ENCODE data around the gene DKKL1. TPM values are rescaled to one million over a fixed set of nuclear protein-coding genes. Genes with fewer than 3 reads are reported as not detected.

Gene DKKL1
- total RNA-seq, 1 donor from 2014 or later, result 0.58 TPM

DNA sequence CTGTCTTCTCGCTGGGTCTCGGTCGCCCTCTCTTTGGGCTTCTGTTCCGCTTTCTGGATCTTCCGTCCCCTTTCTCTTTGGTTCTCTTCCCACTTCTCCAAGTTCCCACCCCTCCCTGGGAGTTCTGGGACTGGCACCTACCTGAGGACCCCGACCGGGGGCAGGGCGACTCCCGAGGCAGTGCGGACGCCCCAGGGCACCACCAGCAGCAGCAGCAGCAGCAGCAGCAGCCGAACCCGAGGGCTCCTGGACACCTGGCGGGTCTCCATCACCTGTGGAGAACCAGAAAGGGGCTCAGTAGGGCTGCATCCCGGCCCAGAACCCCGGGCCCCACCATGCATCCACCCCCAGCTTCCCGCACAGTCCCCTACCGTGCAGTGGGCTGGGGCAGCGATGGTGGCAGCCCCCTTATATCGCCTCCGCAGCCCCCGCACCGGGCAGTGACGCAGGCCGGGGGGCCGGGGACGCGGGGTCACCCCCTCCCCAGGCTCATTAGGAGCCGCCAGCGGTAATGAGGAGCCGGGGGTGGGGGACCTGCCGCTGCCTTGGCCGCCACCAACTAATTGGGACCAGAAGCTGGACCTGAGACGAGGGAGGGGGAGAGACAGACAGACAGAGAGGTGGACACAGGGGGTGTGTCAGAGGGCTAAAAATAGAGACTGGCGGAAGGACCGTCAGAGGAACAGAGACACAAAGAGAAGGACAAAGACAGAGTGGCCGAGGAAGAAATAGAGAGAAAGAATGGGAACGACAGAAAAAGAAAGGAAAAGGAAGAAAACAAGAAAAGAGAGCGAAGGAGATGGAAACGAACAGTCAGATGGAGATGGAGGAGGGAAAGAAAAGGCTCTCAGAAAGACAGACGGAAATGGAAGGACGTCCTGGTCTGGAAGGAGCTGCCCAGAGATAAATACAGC, 59.7 kb downstream of the DKKL1 start, which contains the start of gene PTH2:
Gene PTH2 (minus strand): TSS at position 371 of the 914 bp plus-strand sequence. CDS start 102 bp downstream, at position 269.
- TF ChIP-seq, protein P1, sequence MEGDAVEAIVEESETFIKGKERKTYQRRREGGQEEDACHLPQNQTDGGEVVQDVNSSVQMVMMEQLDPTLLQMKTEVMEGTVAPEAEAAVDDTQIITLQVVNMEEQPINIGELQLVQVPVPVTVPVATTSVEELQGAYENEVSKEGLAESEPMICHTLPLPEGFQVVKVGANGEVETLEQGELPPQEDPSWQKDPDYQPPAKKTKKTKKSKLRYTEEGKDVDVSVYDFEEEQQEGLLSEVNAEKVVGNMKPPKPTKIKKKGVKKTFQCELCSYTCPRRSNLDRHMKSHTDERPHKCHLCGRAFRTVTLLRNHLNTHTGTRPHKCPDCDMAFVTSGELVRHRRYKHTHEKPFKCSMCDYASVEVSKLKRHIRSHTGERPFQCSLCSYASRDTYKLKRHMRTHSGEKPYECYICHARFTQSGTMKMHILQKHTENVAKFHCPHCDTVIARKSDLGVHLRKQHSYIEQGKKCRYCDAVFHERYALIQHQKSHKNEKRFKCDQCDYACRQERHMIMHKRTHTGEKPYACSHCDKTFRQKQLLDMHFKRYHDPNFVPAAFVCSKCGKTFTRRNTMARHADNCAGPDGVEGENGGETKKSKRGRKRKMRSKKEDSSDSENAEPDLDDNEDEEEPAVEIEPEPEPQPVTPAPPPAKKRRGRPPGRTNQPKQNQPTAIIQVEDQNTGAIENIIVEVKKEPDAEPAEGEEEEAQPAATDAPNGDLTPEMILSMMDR (IDR thresholded peaks at IDR 0.05; ENCODE audit: insufficient read depth, low read length, poor library complexity, severe bottlenecking), result no peak
- DNase-seq (ENCODE audit: low read depth), result no peak
- no peak within 1 kb of the TSS for H3K4me3 ChIP-seq (ENCODE audit: low read depth, low read length)
- H3K36me3 ChIP-seq (ENCODE audit: control insufficient read depth, insufficient read depth, low read length), result no peaks in the 10 kb centered on the region
- H3K27me3 ChIP-seq (ENCODE audit: control insufficient read depth, insufficient read depth, low read length), result peaks cover 90% of the 10 kb centered on the region

DNA sequence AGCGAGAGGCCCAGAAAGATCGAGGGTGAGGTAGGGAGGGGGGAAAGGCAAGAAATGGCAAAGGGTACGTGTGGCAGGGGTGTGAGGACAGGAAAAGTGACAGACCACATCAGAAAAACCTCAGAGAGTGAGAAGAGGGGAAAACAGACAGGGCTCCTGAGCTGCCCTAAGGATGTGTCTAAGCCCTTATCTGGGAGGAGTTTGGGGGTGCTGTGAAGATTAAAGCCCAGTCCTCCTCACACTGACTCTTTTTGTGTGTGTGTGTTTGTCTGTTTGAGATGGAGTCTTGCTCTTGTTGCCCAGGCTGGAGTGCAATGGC, 60.3 kb downstream of the DKKL1 start:
- Histone ChIP-seq H3K4me3 (ENCODE audit: low read depth, low read length) (no peak overlapping the region), H3K36me3 (ENCODE audit: control insufficient read depth, insufficient read depth, low read length) (no peaks in the 10 kb centered on the region), H3K27me3 (ENCODE audit: control insufficient read depth, insufficient read depth, low read length) (peaks cover 95% of the 10 kb centered on the region)
- DNase-seq (ENCODE audit: low read depth), result no peak
- TF ChIP-seq, protein P1 (IDR thresholded peaks at IDR 0.05; ENCODE audit: insufficient read depth, low read length, poor library complexity, severe bottlenecking), result no peak

Other genes with a start within 250 kb of the DKKL1 start
- gene LIN7B, start 249.5 kb upstream of the DKKL1 start, total RNA-seq, result 3.4 and 5.8 TPM in 2 replicates
- 4.2 and 4.6 TPM in 2 replicates for gene C19orf73, start 244.7 kb upstream of the DKKL1 start, total RNA-seq
- 0.88 and 10.9 TPM in 2 replicates for gene PPFIA3, start 244.3 kb upstream of the DKKL1 start, total RNA-seq
- gene HRC, start 208.5 kb upstream of the DKKL1 start, total RNA-seq, result not detected in 2 replicates
- gene TRPM4, start 206.1 kb upstream of the DKKL1 start, total RNA-seq, result 13.5 and 16.7 TPM in 2 replicates
- 0.17 and 0.75 TPM in 2 replicates for gene SLC6A16, start 38.7 kb upstream of the DKKL1 start, total RNA-seq
- 0.07 TPM in 1 of 2 replicates, not detected in the other for gene CD37, start 28.5 kb upstream of the DKKL1 start, total RNA-seq
- gene TEAD2, start 1.5 kb upstream of the DKKL1 start, total RNA-seq, result 49.7 and 52.6 TPM in 2 replicates
- gene KASH5, start 24.4 kb downstream of the DKKL1 start, total RNA-seq, result 0.07 TPM in 1 of 2 replicates, not detected in the other
- gene PTH2, start 59.6 kb downstream of the DKKL1 start, total RNA-seq, result not detected in 2 replicates
- gene GFY, start 61.5 kb downstream of the DKKL1 start, total RNA-seq, result not detected in 2 replicates
- 0.07 TPM in 1 of 2 replicates, not detected in the other for gene SLC17A7, start 77.7 kb downstream of the DKKL1 start, total RNA-seq
- 101 and 108 TPM in 2 replicates for gene PIH1D1, start 87.9 kb downstream of the DKKL1 start, total RNA-seq
- gene ALDH16A1, start 89.3 kb downstream of the DKKL1 start, total RNA-seq, result 21.8 and 32.9 TPM in 2 replicates
- gene FLT3LG, start 110.3 kb downstream of the DKKL1 start, total RNA-seq, result 2.3 and 3.0 TPM in 2 replicates
- 2,967 and 3,596 TPM in 2 replicates for gene RPL13A, start 123.7 kb downstream of the DKKL1 start, total RNA-seq
- 3,617 and 3,738 TPM in 2 replicates for gene RPS11, start 132.6 kb downstream of the DKKL1 start, total RNA-seq
- gene FCGRT, start 148.8 kb downstream of the DKKL1 start, total RNA-seq, result 66.7 and 80.2 TPM in 2 replicates
- 16.4 and 20.7 TPM in 2 replicates for gene RCN3, start 164.1 kb downstream of the DKKL1 start, total RNA-seq
- gene NOSIP, start 216.7 kb downstream of the DKKL1 start, total RNA-seq, result 89.4 and 91.4 TPM in 2 replicates
- gene PRRG2, start 217.4 kb downstream of the DKKL1 start, total RNA-seq, result 5.4 and 7.2 TPM in 2 replicates
- gene PRR12, start 227.3 kb downstream of the DKKL1 start, total RNA-seq, result 8.9 and 11.5 TPM in 2 replicates

Data from kidney epithelial cell (primary cell).